ENCODE measurements around the gene SCUBE1.

- no peak for TF ChIP-seq CTCF (IDR thresholded peaks at IDR 0.05; ENCODE audit: low read depth, low read length)
- no peak for TF ChIP-seq POLR2A (IDR thresholded peaks at IDR 0.05; ENCODE audit: extremely low read depth, insufficient read length)
Measured at GRCh38 chr22:43313890-43314474, 29.2 kb downstream of the SCUBE1 start.
